Smooth muscle cell (in vitro differentiated cells): ENCODE results near the gene CCSAP. TPM values are rescaled to one million over a fixed set of nuclear protein-coding genes. Genes with fewer than 3 reads are reported as not detected.

Experiments used
- DNase-seq: peaks from one replicate; lab custom pipeline; 2025; ENCODE audit not compliant: unreplicated experiment; lab: John Stamatoyannopoulos, UW
- H2AFZ ChIP-seq: fragments of 200-600 bp; sonication (generic); 2 replicates; pipeline ENCODE4 v1.6.0; 2016; ENCODE audit warnings: antibody characterized with exemption, low read depth, mild to moderate bottlenecking
- H3F3A ChIP-seq: fragments of 200-600 bp; sonication (generic); 2 replicates; pipeline ENCODE4 v1.6.0; 2017; ENCODE audit warnings: antibody characterized with exemption, low read depth
- H3K27ac ChIP-seq: fragments of 200-600 bp; sonication (generic); 2 replicates; pipeline ENCODE4 v1.5.1; 2016; ENCODE audit warnings: low read depth, mild to moderate bottlenecking
- H3K27me3 ChIP-seq: fragments of 200-600 bp; sonication (generic); 2 replicates; pipeline ENCODE4 v1.6.1; 2016; ENCODE audit warnings: low read depth, mild to moderate bottlenecking
- H3K36me3 ChIP-seq: fragments of 200-600 bp; sonication (generic); 2 replicates; pipeline ENCODE4 v1.5.1; 2016; ENCODE audit warnings: low read depth
- H3K4me1 ChIP-seq: fragments of 200-600 bp; sonication (generic); 2 replicates; pipeline ENCODE4 v1.5.1; 2016; ENCODE audit warnings: low read depth
- H3K4me2 ChIP-seq: fragments of 200-600 bp; sonication (generic); 2 replicates; pipeline ENCODE4 v1.6.0; 2016; ENCODE audit warnings: mild to moderate bottlenecking
- H3K4me3 ChIP-seq: fragments of 200-600 bp; sonication (generic); 2 replicates; pipeline ENCODE4 v1.5.1; 2016; ENCODE audit warnings: mild to moderate bottlenecking
- H3K79me2 ChIP-seq: fragments of 200-600 bp; sonication (generic); 2 replicates; pipeline ENCODE4 v1.6.0; 2016; ENCODE audit warnings: low read depth, mild to moderate bottlenecking
- H3K9ac ChIP-seq: fragments of 200-600 bp; sonication (generic); 2 replicates; pipeline ENCODE4 v1.6.0; 2016; ENCODE audit warnings: low read depth
- H3K9me3 ChIP-seq: fragments of 200-600 bp; sonication (generic); replicated peaks from 2 replicates; pipeline ENCODE4 v1.5.1; 2016; ENCODE audit warnings: low read depth
- H4K20me1 ChIP-seq: fragments of 200-600 bp; sonication (generic); 2 replicates; pipeline ENCODE4 v1.6.0; 2016; ENCODE audit warnings: low read depth
- CTCF ChIP-seq: fragments of 200-600 bp; sonication (generic); IDR thresholded peaks from 2 replicates; pipeline ENCODE4 v1.5.1; 2017; ENCODE audit warnings: borderline replicate concordance, mild to moderate bottlenecking, antibody characterized with exemption; ENCODE audit not compliant: insufficient read depth, poor library complexity, severe bottlenecking
- WGBS: methylation state at CpG from one replicate; pipeline ENCODE4 v1.1.7; 2016; ENCODE audit warnings: low lambda C conversion rate; 5-methylcytosine and 5-hydroxymethylcytosine counted together
- polyA plus RNA-seq: library from polyadenylated mRNA; unstranded; fragments of >200 nt; fragmentation: Nextera tagmentation; extraction: Ambion mirVana; gene quantifications from 2 replicates; pipeline ENCODE4 v1.2.1, GENCODE V29; 2016
- total RNA-seq: library from RNA; depleted of rRNA; stranded (reverse); fragments of >200 nt; gene quantifications from 2 replicates; pipeline ENCODE4 v1.2.3, GENCODE V29; 2014

The CCSAP gene
- total and polyA plus RNA-seq, 2 experiments from 2014 or later: 2.5 to 12.0 TPM

- no peak for TF ChIP-seq CTCF
- Histone ChIP-seq H3K27ac (no peak overlapping the region), H3K27me3 (no peaks in the 10 kb centered on the region), H3K4me1 (no peaks in the 10 kb centered on the region), H3K4me3 (no peak overlapping the region), H3K4me2 (no peak overlapping the region), H4K20me1 (no peaks in the 10 kb centered on the region), H3F3A (no peaks in the 10 kb centered on the region), H2AFZ (no peak overlapping the region), H3K9me3 (no peaks in the 10 kb centered on the region), H3K36me3 (no peaks in the 10 kb centered on the region), H3K79me2 (no peaks in the 10 kb centered on the region), H3K9ac (no peak overlapping the region)
- no peak for DNase-seq
- 90% methylated on average over 7 of the region's 7 CpGs for WGBS
These were observed 27.8 kb upstream of the CCSAP start for GRCh38 chr1:229370601-229371021.

GRCh38 chr1:229368347-229368746 is 25.5 kb upstream of the CCSAP start:
- Histone ChIP-seq H3K79me2 (no peaks in the 10 kb centered on the region), H3K27ac (no peak overlapping the region), H3K4me3 (no peak overlapping the region), H4K20me1 (no peaks in the 10 kb centered on the region), H3K9me3 (no peaks in the 10 kb centered on the region), H3K4me2 (no peak overlapping the region), H3K4me1 (no peaks in the 10 kb centered on the region), H3K36me3 (no peaks in the 10 kb centered on the region), H2AFZ (no peak overlapping the region), H3K27me3 (no peaks in the 10 kb centered on the region), H3F3A (no peaks in the 10 kb centered on the region), H3K9ac (no peak overlapping the region)
- no peak for TF ChIP-seq CTCF
- WGBS: 89% methylated on average over 2 of the region's 2 CpGs
- DNase-seq: no peak

GRCh38 chr1:229365569-229365968 is 22.7 kb upstream of the CCSAP start:
- Histone ChIP-seq H3K79me2 (no peaks in the 10 kb centered on the region), H3K27ac (no peak overlapping the region), H3F3A (no peaks in the 10 kb centered on the region), H3K27me3 (peaks cover 8% of the 10 kb centered on the region), H3K4me3 (no peak overlapping the region), H3K9me3 (no peaks in the 10 kb centered on the region), H3K9ac (no peak overlapping the region), H3K4me1 (no peaks in the 10 kb centered on the region), H4K20me1 (no peaks in the 10 kb centered on the region), H2AFZ (no peak overlapping the region), H3K36me3 (no peaks in the 10 kb centered on the region), H3K4me2 (no peak overlapping the region)
- TF ChIP-seq CTCF: no peak
- 89% methylated on average over 2 of the region's 2 CpGs for WGBS
- no peak for DNase-seq

GRCh38 chr1:229364207-229365065 is 21.6 kb upstream of the CCSAP start:
- no peaks in the 10 kb centered on the region for H3K9me3 ChIP-seq
- no peak overlapping the region for H3K4me2 ChIP-seq
- H3K27me3 ChIP-seq: peaks cover 17% of the 10 kb centered on the region
- H3F3A ChIP-seq: no peaks in the 10 kb centered on the region
- no peak overlapping the region for H3K4me3 ChIP-seq
- H4K20me1 ChIP-seq: no peaks in the 10 kb centered on the region
- DNase-seq: no peak
- WGBS: 88% methylated on average over 12 of the region's 12 CpGs
- H3K27ac ChIP-seq: no peak overlapping the region
- no peak overlapping the region for H2AFZ ChIP-seq
- no peaks in the 10 kb centered on the region for H3K36me3 ChIP-seq
- H3K79me2 ChIP-seq: no peaks in the 10 kb centered on the region
- no peak for TF ChIP-seq CTCF
- no peak overlapping the region for H3K9ac ChIP-seq
- no peaks in the 10 kb centered on the region for H3K4me1 ChIP-seq
